ENCODE measurements around the gene HELB.

Gene HELB

DNA sequence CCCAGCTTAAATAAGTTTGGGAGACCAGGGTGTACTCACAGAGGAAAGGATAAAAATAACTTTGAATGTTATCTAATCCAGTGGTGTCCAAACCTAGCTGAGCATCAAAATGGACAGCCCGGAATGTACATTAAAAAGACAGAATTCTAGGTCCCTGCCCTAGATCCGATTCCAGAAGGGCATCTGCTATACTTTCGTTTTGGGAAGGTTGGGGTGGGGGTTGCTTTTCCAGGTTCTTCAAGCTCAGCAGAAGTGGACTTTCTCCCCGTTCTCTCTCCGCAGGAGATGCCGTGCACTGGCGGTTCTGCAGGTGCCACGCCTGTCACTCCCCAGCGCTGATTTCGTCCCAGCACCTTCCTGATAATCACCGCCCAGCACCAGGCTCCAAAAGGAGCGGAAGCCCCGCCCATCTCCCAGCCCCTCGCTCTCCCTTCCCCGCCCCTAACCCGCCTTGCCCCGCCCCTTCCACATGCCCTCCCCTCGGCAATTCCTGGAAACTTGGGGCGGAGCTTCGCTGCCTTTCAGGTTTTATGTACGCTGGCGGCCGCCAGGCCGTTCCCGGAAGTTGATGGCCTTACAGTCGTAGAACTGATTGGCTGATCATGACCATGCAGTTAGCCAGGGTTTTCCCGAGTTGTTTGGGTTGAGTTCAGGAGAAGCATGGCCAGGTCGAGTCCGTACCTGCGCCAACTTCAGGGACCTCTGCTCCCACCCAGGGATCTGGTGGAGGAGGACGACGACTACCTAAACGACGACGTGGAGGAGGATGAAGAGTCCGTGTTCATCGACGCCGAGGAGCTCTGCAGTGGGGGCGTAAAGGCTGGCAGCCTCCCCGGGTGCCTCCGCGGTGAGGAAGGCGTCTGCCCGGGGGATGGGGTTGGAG is at the start of gene HELB:
Gene HELB, plus strand, starts transcription at position 550 of the 883 bp plus-strand sequence. Its CDS starts 111 bp downstream, at position 661.
- TF ChIP-seq, protein P1, sequence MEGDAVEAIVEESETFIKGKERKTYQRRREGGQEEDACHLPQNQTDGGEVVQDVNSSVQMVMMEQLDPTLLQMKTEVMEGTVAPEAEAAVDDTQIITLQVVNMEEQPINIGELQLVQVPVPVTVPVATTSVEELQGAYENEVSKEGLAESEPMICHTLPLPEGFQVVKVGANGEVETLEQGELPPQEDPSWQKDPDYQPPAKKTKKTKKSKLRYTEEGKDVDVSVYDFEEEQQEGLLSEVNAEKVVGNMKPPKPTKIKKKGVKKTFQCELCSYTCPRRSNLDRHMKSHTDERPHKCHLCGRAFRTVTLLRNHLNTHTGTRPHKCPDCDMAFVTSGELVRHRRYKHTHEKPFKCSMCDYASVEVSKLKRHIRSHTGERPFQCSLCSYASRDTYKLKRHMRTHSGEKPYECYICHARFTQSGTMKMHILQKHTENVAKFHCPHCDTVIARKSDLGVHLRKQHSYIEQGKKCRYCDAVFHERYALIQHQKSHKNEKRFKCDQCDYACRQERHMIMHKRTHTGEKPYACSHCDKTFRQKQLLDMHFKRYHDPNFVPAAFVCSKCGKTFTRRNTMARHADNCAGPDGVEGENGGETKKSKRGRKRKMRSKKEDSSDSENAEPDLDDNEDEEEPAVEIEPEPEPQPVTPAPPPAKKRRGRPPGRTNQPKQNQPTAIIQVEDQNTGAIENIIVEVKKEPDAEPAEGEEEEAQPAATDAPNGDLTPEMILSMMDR (IDR thresholded peaks at IDR 0.05; ENCODE audit: low read depth, low read length): no peak
- H3K4me3 ChIP-seq (ENCODE audit: low read depth, low read length): peak within 1 kb of the TSS; percentile 69
- peak; percentile 96 for DNase-seq (ENCODE audit: low read depth, low spot score)
- in situ Hi-C loops (cut with HindIII; ENCODE audit: low sequenced_read_pairs): no loop called here

DNA sequence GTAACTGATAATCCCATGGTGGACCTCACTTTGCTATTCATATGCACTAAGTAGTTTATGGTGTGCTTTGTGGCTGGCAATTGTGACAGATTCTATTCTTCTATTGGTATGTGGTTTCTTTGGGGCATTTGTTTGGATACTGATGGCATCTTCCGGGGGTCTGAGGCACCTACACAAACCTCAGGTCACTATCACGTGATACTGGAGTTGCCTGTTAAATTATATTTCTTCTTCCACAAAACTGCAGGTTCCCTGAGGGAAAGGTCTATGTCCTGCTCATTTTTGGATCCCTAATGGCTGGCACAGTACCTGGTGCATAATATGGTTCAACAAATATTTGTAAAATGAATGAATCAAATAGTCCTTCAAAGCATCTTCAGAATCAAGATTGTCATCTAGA is 49.5 kb upstream of the HELB start:
- TF ChIP-seq, protein P1 (IDR thresholded peaks at IDR 0.05; ENCODE audit: low read depth, low read length): no peak
- no peak overlapping the region for H3K4me3 ChIP-seq (ENCODE audit: low read depth, low read length)
- in situ Hi-C loops (cut with HindIII; ENCODE audit: low sequenced_read_pairs): no loop called here
- DNase-seq (ENCODE audit: low read depth, low spot score): no peak

DNA sequence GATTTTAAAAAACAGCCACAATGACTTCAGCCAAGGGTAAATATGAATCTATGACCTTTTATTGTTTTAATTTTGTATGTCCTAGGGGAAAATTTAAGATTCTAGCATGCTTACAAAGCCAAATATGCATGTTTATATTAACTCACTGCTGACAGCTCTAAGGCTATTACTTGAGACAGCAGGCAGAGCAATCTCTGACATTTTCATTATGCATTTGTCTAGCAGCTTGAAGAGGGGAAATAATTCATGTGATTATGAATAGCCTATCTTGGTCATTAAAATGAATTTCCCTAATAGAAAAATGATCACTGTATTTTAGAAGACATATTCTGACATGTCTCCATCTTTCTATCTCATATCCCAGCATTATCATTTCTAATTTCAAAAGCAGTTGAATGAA is 46.6 kb upstream of the HELB start:
- in situ Hi-C loops (cut with HindIII; ENCODE audit: low sequenced_read_pairs): no loop called here
- no peak overlapping the region for H3K4me3 ChIP-seq (ENCODE audit: low read depth, low read length)
- TF ChIP-seq, protein P1 (IDR thresholded peaks at IDR 0.05; ENCODE audit: low read depth, low read length): no peak
- no peak for DNase-seq (ENCODE audit: low read depth, low spot score)

DNA sequence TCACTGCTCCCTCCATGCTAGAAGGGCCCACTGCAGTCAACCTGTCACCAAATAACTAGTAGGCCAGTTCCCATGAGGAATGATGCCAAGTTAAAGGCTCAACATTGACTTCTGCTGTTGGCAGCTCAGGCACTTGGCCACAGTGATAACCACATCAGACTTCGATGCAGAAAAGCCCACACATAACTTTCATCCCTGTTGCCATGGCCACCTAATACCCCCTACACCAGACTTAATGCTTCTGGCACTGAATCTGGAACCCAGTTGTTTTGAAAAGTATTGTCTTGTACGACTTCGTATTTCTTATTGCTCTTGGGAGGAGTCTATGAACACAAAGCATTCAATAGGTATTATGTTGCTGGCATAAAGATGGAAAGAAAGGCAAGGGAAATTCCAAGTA is 44.3 kb upstream of the HELB start:
- TF ChIP-seq, protein P1 (IDR thresholded peaks at IDR 0.05; ENCODE audit: low read depth, low read length): no peak
- H3K4me3 ChIP-seq (ENCODE audit: low read depth, low read length): no peak overlapping the region
- in situ Hi-C loops (cut with HindIII; ENCODE audit: low sequenced_read_pairs): no loop called here
- DNase-seq (ENCODE audit: low read depth, low spot score): no peak

DNA sequence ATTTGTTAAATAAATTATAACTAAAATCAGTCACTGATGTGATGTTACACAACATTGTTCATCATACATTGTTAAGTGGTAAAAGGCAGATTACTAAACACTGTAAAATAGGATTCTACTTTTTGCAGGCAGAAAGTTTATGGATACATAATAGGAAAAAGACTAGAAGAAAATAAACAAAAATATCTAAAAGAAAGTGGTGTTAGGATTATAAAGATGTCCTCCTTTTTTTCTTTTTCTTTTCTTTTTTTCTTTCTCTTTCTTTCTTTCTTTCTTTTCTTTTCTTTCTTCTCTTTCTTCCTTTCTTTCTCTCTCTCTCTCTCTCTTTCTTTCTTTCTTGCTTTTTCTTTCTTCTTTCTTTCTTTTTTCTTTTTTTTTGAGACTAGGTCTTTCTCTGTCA is 39.6 kb upstream of the HELB start:
- DNase-seq (ENCODE audit: low read depth, low spot score): no peak
- TF ChIP-seq, protein P1 (IDR thresholded peaks at IDR 0.05; ENCODE audit: low read depth, low read length): no peak
- no peak overlapping the region for H3K4me3 ChIP-seq (ENCODE audit: low read depth, low read length)
- in situ Hi-C loops (cut with HindIII; ENCODE audit: low sequenced_read_pairs): no loop called here

DNA sequence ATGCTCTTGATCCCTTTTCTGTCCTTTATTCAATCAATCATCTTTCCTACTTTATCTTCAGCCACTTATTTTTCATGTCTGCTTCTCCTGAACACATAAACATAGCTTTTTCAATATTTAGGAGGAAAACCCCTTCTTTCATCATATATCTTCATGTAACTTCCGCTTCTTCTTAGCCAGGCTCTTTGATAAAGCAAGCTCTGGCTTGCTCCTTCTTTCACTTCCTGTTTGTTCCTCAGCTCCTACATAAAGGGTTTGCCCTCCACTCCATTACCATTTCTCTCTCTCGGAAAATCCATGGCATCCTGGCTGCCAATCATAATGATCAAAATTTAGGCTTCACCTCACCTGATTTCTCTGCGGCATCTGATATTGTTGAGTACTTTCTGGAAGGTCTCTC is 33.7 kb upstream of the HELB start:
- no peak for DNase-seq (ENCODE audit: low read depth, low spot score)
- in situ Hi-C loops (cut with HindIII; ENCODE audit: low sequenced_read_pairs): no loop called here
- TF ChIP-seq, protein P1 (IDR thresholded peaks at IDR 0.05; ENCODE audit: low read depth, low read length): no peak
- H3K4me3 ChIP-seq (ENCODE audit: low read depth, low read length): no peak overlapping the region
